Hematopoietic multipotent progenitor cell treated with erythropoietin and hydrocortisone succinate and interleukin-3 and kit ligand, for 8 days (in vitro differentiated cells): ENCODE results near the gene GSTM2.
"Not testable (repeated sequence)": the region's sequence is repeated elsewhere in the genome, so short reads cannot be mapped to it uniquely, and the experiment has no call there.

Experiments
- DNase-seq: peaks from one replicate; pipeline ENCODE4 v3.0.0-alpha.2; 2015

The GSTM2 gene

DNA sequence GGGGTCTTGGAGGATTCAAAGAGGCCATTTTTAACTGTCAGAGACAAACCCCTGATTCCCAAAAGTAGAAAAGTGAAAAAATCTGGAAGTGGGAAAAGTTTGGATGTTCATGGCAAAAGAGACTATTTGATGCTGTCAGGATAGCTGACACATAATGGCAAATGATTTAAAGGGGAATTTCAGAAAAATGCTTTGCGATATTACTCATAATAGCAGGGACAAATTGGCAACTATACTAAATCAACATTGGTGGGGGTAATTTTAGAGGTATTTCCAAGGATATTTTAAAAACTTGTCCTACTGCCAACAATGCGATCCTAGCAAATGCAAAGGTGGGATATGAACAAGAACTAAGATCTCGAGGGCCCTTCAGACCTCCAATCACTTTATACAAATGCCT is 17.2 kb upstream of the GSTM2 start:
- no peak for DNase-seq

DNA sequence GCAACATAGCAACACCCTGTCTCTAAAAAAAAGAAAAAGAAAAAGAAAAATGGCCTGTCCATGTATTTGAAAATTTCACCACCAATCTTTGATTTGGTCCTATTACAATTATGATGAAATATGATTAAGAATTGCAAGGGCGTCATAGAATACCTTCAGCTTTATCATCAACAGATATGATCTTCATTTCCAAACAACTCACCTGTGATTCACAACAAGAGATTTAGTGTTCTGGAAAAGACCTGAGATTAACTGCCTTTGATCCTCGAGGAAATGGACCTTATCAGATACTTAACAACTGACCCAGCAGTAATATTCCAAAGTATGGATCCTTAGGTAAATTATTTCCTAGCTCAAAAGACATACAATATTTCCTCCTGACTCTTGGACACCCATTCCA is 15.5 kb upstream of the GSTM2 start:
- DNase-seq = no peak

DNA sequence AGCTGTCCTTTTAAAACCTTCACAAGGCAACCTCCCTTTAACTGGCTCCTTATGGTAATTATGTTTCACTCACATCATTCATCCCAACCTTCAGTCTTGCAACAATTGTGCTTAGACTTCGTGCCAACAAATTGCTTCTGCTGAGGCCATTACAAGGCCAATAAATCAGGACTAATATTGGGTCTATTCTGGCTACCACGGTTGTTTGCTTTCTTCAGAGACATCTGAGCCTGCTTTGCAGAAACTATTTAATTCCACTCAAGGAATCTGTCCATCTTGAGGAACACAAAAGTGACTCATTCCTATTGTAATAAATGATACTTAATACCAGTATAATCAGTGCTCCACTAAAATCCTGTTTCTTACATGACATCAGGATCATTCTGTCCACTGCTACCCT is 14.6 kb upstream of the GSTM2 start:
- no peak for DNase-seq

DNA sequence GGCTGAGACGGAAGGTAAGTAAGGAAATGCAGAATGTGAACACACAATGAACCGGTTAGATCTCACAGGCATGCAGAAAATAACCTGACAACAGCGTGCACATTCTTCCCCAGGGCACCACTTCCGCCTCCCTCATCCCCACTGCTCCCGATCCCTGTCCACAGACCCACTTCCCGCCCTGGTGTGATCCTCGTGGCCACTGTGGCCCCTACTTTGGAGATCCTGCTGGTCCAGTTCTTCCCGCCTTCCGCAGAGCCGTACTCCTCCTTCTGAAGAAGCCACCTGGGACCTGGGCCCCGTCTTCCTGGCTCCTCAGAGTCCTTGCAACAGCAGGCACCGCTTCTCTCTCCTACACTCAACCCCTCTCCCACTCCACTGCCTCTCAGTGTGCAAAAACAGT is 13.3 kb upstream of the GSTM2 start:
- no peak for DNase-seq

DNA sequence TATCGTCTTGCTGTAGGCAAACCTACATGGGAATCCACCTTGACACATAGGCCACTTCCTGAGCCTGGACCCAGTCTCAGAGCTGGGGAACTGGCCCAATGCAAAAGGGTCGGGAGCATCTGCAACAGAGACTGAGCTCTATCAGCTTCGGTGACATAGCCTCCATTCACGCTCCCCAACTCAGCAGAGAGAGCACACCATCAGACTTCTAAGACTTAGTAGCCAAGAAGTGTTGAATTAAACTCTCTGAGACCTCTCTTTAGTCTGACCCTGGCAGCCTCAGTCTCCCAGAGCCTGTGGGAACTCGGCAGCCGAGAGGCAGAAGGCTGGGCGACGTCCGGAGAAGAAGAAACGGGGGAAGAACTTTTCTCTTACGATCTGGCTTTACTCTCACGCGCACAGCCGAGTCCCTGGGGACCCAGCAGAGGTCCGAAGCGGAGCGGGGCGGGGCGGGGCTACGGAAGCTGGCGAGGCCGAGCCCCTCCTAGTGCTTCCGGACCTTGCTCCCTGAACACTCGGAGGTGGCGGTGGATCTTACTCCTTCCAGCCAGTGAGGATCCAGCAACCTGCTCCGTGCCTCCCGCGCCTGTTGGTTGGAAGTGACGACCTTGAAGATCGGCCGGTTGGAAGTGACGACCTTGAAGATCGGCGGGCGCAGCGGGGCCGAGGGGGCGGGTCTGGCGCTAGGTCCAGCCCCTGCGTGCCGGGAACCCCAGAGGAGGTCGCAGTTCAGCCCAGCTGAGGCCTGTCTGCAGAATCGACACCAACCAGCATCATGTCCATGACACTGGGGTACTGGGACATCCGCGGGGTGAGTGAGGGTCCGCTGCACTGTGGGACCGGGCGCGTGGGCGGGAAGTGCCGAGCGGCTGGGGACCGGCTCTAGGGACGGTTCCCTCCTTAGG is 12.0 kb upstream of the GSTM2 start, which contains the start of gene GSTM4:
Gene GSTM4, plus strand, starts transcription at position 485 of the 905 bp plus-strand sequence. Its CDS starts 291 bp downstream, at position 776.
- DNase-seq = peak; percentile 72

DNA sequence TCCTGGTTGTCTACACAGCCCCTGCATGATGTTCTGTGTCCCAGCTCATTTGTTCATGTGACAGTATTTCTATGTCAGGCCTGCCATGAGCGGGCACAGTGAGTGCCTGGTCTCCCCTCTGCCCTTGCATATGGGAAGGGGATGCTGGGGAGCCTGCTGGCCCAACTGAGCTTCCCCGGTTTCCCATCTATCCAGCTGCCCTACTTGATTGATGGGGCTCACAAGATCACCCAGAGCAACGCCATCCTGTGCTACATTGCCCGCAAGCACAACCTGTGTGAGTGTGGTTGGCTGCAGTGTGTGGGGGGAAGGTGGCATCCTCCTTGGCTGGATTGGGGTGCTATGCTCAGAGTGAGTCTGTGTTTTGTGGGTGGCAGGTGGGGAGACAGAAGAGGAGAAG is 10.5 kb upstream of the GSTM2 start:
- no peak for DNase-seq

DNA sequence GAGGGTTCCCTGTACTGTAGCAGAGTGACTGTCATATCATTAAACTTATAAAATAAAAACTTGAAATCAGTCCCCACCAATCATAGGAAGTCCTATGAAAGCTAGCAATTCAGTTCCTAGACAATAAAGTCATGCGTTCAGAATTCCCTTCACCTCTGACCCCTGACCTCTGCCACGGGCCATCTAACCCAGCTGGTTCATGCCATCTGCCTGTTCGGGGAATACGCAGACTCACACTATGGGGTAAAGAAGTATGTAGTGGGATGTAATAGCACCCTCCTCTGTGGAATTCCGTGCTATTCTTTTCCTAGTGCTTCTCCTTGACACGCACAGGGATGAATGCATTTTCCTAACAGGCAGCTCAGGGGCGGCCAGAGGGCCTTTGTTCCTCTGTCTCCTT is 9.9 kb upstream of the GSTM2 start:
- DNase-seq = no peak

DNA sequence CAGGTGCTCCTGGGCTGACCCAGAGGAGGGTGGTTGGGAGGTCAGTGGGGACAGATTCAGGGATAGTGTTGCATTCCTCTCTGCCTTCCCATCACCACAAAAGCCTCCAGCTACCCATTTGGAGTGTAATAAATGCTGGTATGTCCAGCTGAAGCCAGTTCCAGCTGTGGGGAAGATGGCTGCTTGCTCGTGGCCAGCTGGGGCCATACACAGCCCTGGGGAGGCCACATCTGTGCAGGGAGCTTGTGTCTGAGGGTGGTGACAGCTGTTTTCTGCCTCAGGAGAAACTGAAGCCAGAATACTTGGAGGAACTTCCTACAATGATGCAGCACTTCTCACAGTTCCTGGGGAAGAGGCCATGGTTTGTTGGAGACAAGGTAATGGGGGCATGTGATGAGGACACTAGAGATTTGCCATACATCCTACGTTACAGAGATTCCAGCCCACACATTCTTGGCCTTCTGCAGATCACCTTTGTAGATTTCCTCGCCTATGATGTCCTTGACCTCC is 9.3 kb upstream of the GSTM2 start:
- no peak for DNase-seq

DNA sequence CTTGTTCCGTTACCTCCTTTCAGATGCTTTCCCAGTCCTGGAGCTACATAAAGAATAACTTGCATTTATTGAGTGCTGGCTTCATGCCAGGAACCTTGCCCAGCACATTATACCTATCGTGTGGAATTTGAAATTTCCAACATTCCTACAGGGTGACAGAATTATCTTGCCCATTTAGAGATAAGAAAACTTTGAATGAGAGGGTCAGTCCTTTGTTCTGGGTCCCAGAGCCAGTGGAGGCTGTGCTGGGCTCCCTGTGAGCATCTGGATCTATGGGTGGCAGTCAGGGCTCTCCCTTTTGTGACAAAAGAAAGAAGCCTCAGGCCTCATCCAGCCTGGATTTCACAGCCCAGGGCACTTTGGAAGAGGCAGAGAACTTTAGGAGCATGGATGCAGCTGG is 8.7 kb upstream of the GSTM2 start:
- no peak for DNase-seq

DNA sequence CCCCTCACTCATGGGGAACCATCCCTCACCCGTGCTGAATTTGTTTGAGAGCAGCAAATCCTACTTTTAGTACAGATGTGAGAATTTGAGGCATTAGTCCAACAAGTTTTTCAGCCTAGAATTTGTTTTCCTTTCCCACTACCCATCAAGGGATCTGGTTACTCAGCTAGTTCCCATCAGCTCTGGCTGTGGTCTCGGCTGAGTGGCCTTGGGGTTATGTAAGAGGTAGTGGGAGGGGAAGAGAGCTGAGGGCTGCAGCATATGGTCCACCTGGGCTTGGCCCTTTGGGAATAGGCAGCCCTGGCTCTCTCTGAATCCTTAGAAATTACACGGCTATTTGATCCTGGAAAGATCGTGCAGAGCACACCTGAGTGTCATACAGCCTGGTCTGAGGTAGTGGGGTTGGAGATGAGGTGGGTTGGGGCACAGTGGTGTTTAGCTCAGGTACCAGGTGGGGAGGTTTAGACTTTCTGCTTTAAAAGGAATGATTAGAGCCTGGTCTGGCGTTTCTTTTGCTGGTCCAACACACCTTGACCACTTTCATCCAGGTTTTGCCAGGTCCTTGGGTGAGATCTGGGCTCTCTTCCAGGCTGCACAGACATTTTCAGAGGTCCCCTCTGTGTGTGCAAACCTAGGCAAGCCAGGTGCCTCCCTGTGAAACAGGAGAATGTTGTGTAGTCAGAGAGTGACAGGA is 7.7 kb upstream of the GSTM2 start:
- DNase-seq = no peak

DNA sequence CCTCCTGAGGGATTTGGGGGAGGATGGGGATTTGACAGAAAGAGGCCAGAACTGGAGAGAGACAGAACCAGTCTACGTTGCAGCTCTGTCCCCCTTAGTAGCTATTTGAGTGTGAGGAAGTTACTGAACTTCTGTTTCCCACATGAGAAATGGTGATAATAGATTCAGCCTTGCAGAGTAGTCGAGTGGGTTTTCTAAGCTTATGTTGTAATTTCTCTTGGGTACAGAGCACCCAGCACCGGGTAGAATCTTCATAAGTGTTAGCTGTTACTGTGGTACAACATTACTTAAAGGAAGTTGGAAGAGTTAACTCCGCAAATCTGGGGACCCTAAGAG is 7.2 kb upstream of the GSTM2 start:
- DNase-seq = not testable (repeated sequence)

DNA sequence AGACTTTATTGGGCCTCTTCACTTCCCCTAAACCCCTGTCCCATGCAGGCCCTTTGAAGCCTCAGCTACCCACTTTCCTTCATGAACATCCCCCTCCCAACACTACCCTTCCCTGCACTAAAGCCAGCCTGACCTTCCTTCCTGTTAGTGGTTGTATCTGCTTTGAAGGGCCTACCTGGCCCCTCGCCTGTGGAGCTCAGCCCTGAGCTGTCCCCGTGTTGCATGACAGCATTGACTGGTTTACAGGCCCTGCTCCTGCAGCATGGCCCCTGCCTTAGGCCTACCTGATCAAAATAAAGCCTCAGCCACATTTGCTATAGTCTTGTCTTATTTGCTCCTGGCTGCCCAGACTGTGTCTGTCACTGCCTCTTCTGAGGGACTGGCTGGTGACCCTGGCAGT is 6.5 kb upstream of the GSTM2 start:
- no peak for DNase-seq

DNA sequence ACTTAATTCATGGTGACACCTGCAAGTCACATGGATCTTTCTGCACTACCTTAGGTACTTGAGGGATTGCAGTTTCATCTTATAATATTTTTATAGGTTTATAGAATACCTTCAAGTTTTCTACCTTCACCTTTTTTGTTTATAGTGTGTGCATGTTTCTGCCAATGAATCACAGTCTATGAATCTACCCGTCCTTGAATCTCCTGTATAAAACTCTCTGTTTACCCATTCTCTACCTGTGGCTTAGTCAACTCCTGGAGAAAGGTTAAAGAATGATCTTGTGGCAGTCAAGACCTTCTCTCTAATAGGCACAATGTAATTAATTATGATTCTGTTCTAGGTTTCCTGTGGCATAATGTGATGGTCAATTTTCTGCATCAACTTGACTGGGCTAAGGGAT is 3.2 kb upstream of the GSTM2 start:
- DNase-seq = no peak

DNA sequence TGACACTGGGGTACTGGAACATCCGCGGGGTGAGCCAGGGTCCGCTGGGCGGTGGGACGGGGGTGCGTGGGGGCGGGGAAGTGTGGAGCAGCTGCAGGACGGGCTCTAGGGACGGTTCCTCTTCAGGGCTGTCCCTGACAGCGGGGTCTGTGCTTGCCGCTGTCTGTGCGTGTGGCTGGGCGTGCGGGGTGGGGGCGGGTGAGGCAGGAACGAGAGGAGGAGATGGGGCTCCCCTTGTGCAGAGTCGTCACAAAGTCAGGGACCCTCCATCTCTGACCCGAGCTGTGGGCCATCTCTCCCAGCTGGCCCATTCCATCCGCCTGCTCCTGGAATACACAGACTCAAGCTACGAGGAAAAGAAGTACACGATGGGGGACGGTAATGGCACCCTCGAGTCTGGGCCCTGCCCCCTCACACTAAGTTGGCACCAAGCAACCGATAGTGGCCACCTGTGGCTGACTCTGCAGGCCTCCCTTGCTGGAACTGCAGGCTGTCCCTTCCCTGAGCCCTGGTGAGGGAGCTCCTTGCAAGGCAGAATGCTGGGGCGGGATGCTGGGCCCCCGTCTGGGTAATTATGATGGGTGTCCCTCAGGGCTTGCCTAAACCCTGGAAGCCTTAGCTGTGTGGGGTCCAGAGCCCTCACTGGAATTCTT is 392 bp downstream of the GSTM2 start:
- DNase-seq = no peak

DNA sequence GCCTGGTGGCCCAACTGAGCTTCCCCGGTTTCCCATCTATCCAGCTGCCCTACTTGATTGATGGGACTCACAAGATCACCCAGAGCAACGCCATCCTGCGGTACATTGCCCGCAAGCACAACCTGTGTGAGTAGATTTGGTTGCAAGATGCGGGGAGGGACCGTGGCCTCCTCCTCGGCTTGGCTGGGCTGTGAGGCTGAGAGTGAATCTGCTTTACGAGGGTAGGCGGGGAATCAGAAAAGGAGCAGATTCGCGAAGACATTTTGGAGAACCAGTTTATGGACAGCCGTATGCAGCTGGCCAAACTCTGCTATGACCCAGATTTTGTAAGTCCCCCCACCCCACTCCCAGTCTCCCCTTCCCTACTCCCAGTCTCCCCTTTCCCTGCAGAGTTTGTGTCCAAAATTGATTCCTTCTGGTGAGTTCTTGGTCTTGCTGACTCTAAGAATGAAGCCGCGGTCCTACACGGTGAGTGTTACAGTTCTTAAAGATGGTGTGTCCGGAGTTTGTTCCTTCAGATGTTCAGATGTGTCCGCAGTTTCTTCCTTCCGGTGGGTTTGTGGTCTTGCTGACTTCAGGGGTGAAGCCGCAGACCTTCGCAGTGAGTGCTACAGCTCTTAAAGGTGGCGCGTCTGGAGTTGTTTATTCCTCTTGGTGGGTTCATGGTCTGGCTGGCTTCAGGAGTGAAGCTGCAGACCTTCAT is 1.5 kb downstream of the GSTM2 start:
- no peak for DNase-seq

DNA sequence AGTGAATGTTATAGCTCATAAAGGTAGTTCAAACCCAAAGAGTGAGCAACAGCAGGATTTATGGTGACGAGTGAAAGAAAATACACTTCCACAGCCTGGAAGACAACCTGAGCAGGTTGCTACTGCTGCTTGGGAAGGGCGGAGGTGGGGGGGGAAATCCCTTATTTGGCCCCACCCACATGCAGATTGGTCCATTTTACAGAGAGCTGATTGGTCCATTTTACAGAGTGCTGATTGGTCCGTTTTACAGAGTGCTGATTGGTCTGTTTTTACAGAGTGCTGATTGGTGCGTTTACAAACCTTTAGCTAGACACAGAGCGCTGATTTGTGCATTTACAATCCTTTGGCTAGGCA is 2.1 kb downstream of the GSTM2 start:
- not testable (repeated sequence) for DNase-seq

DNA sequence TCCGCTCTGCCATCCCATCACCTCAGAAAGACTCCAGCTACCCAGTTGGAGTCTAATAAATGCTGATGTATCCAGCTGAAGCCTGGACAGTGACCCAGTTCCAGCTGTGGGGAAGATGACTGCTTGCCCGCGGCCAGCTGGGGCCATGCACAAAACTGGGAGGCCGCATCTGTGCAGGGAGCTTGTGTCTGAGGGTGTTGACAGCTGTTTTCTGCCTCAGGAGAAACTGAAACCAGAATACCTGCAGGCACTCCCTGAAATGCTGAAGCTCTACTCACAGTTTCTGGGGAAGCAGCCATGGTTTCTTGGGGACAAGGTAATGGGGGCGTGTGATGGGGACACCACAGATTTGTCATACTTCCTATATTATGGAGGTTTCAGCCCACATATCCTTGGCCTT is 3.2 kb downstream of the GSTM2 start:
- no peak for DNase-seq

DNA sequence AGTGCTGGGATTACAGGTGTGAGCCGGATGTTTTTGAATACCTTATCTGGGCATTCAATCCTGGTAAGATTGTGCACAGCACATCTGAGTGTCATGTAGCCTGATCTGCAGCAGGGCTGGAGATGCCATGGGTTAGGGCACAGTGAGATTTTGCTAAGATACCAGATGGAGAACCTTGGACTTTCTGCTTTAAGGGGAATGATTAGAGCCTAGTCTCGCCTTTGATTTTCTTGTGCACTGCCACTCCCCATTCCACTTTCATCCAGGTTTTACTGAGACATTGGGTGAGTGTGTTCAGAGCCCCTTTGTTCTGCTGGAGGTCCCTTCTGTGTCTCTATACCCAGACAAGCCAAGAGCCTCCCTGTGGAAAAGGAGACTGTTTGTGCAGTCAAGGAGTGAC is 6.0 kb downstream of the GSTM2 start:
- DNase-seq = not testable (repeated sequence)

DNA sequence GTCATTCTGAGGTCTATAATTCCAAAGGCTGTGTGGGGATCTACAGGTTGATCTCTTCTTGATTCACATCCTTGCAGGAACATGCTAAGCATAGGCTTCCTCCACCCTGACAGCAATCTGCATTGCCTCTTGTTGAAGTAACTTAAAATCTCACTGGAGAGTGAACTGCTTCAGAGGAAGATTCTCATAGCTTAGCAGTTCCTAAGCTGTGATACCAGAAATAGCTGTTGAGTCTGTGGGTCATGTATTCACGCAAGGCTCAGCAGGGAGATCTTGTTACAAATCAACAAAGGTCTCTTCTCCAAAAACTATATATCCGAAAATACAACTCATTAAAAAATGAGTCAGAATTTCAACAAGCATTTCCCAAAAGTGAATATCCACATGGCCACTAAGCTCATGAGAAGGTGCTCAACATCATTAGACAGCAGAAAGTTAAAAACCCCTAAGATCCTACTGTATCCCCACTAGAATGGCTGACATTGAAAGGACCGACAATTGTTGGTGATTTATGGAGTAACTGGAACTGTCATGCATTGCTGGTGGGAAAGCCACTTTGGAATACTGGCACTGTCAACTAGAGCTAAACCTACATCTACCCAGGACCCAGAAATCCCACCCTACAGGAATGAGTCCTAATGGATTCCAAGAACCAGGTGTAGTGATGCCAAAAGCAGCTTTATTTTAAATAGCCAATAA is 9.0 kb downstream of the GSTM2 start:
- DNase-seq = not testable (repeated sequence)

DNA sequence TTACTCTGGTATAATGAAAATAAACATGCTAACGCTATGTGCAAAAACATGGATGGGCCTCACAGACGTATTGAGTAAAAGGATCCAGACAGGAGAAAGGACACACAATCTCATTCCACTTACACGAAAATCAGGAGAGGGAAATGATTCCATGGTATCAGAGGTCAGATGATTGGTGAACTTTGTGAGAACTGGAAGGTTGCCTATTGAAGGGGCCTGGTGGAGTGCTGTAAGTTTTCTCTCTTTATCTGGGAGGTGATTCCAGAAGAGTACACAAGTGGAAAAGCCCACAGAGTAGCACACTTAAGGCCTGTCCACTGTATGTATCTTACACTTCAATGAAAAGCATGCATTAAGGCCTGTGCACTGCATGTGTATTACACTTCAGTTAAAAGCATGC is 9.6 kb downstream of the GSTM2 start:
- no peak for DNase-seq

DNA sequence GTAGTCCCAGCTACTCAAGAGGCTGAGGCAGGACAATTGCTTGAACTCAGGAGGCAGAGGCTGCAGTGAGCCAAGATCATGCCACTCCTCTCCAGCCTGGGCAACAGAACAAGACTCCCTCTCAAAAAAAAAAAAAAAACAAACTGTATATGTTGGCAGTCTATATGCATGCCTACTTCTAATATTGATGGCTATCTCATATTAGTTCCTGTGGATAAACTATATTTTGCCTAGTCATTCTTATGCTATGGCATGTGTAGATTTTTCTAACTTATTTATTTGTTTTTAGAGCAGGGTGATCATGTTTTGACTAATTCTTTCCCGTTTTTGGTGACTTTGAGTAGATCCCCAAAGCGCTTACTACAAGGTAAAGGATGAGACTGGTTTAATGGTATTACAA is 10.8 kb downstream of the GSTM2 start:
- DNase-seq = not testable (repeated sequence)

DNA sequence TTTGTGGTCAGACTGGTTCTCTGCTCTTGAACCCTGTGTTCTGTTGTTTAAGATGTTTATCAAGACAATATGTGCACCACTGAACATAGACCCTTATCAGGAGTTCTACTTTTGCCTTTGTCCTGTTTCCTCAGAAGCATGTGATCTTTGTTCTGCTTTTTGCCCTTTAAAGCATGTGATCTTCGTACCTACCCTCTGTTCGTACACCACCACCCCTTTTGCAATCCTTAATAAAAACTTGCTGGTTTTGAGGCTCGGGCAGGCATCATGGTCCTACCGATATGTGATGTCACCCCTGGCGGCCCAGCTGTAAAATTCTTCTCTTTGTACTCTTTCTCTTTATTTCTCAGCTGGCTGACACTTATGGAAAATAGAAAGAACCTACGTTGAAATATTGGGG is 16.9 kb downstream of the GSTM2 start:
- DNase-seq = not testable (repeated sequence)
